GM18498 (cell line): ENCODE measurements around the gene XPNPEP2.

Experiments
- ATAC-seq: cut with Tn5 transposase; IDR thresholded peaks from one replicate; pipeline ENCODE4 v1.9.1; 2021; ENCODE audit warnings: mild to moderate bottlenecking, moderate library complexity; ENCODE audit not compliant: unreplicated experiment

The XPNPEP2 gene

GRCh38 chrX:129773649-129774458 is 35.1 kb downstream of the XPNPEP2 start:
- no peak for ATAC-seq

- no peak for ATAC-seq
Observed at GRCh38 chrX:129777218-129778030, 38.6 kb downstream of the XPNPEP2 start.

GRCh38 chrX:129779086-129779672 is 40.4 kb downstream of the XPNPEP2 start:
- ATAC-seq: no peak

- peak; percentile 36 for ATAC-seq
Observed at GRCh38 chrX:129779747-129780146, 41.0 kb downstream of the XPNPEP2 start, which contains the start of gene SASH3. Gene SASH3, plus strand, starts transcription at chrX:129779949. Its CDS starts 149 bp downstream, at chrX:129780098.

- no peak for ATAC-seq
Observed at GRCh38 chrX:129780441-129781105, 41.8 kb downstream of the XPNPEP2 start.

GRCh38 chrX:129781134-129781672 is 42.4 kb downstream of the XPNPEP2 start:
- ATAC-seq: peak; percentile 75

- ATAC-seq: no peak
Observed at GRCh38 chrX:129781680-129782495, 43.1 kb downstream of the XPNPEP2 start.

GRCh38 chrX:129782706-129783105 is 43.9 kb downstream of the XPNPEP2 start:
- ATAC-seq: no peak

- ATAC-seq: no peak
Observed at GRCh38 chrX:129783291-129783713, 44.5 kb downstream of the XPNPEP2 start.

GRCh38 chrX:129784371-129784770 is 45.6 kb downstream of the XPNPEP2 start:
- no peak for ATAC-seq

GRCh38 chrX:129785160-129785947 is 46.6 kb downstream of the XPNPEP2 start:
- no peak for ATAC-seq

- ATAC-seq: peak; percentile 78
Observed at GRCh38 chrX:129786210-129786651, 47.5 kb downstream of the XPNPEP2 start.

GRCh38 chrX:129787336-129788055 is 48.7 kb downstream of the XPNPEP2 start:
- no peak for ATAC-seq

- ATAC-seq: no peak
Observed at GRCh38 chrX:129788527-129788926, 49.7 kb downstream of the XPNPEP2 start.

GRCh38 chrX:129790146-129790545 is 51.4 kb downstream of the XPNPEP2 start:
- ATAC-seq: no peak

- no peak for ATAC-seq
Observed at GRCh38 chrX:129790808-129791207, 52.0 kb downstream of the XPNPEP2 start.

- no peak for ATAC-seq
Observed at GRCh38 chrX:129791336-129791735, 52.6 kb downstream of the XPNPEP2 start.

GRCh38 chrX:129791961-129792570 is 53.3 kb downstream of the XPNPEP2 start:
- ATAC-seq: no peak
